IMR-90 (cell line): ENCODE measurements around the gene C13orf42. TPM values are rescaled to one million over a fixed set of nuclear protein-coding genes. Genes with fewer than 3 reads are reported as not detected.

Experiments
- ATAC-seq: fragments of 200-7000 bp; cut with Tn5 transposase; 2 replicates; pipeline ENCODE4 v1.9.1; 2020; ENCODE audit warnings: low read depth, mild to moderate bottlenecking, moderate library complexity
- BruUV-seq: library from RNA; stranded (reverse); fragments of 400-500 nt; replicated peaks from 2 replicates; lab custom pipeline; 2021; lab: Mats Ljungman, UMichigan
- CTCF ChIA-PET: fragments of 300-600 bp; formaldehyde crosslinking; extraction: SDS; loops from one replicate; lab custom pipeline; 2021; ENCODE audit warnings: antibody characterized with exemption; lab: Yijun Ruan, JAX
- POLR2A ChIA-PET: fragments of 300-600 bp; sonication (Branson Sonifier 250); formaldehyde crosslinking; loops from one replicate; lab custom pipeline; 2022; ENCODE audit warnings: antibody characterized with exemption; ENCODE audit not compliant: unreplicated experiment; lab: Charles Lee
- DNase-seq: peaks from one replicate; pipeline ENCODE4 v3.0.0; 2013
- H2AFZ ChIP-seq: replicated peaks from 2 replicates; pipeline ENCODE3; 2013; ENCODE audit warnings: low read length, mild to moderate bottlenecking; ENCODE audit not compliant: poor library complexity
- H2AK5ac ChIP-seq: 2 replicates; pipeline ENCODE4 v1.6.1; 2013; ENCODE audit warnings: low read depth, low read length, inconsistent platforms
- H2AK9ac ChIP-seq: replicated peaks from 2 replicates; pipeline ENCODE3; 2013; ENCODE audit warnings: mild to moderate bottlenecking, low read depth, low read length, moderate library complexity; ENCODE audit not compliant: poor library complexity
- H2BK120ac ChIP-seq: 2 replicates; pipeline ENCODE4 v1.6.1; 2013; ENCODE audit warnings: low read depth, low read length, inconsistent platforms
- H2BK15ac ChIP-seq: 3 replicates; pipeline ENCODE4 v1.6.1; 2013; ENCODE audit warnings: low read depth, low read length, inconsistent platforms
- H2BK20ac ChIP-seq: 2 replicates; pipeline ENCODE4 v1.6.1; 2013; ENCODE audit warnings: low read depth, mild to moderate bottlenecking, inconsistent platforms, low read length, moderate library complexity
- H2BK5ac ChIP-seq: 2 replicates; pipeline ENCODE4 v1.6.1; 2013; ENCODE audit warnings: mild to moderate bottlenecking, low read depth, low read length, inconsistent platforms; ENCODE audit not compliant: poor library complexity, severe bottlenecking
- H3K14ac ChIP-seq: replicated peaks from 2 replicates; pipeline ENCODE4 v1.6.1; 2013; ENCODE audit warnings: low read depth, low read length, inconsistent platforms
- H3K18ac ChIP-seq: 2 replicates; pipeline ENCODE4 v1.6.1; 2013; ENCODE audit warnings: low read depth, low read length, control low read depth
- H3K23ac ChIP-seq: 2 replicates; pipeline ENCODE4 v1.6.1; 2013; ENCODE audit warnings: low read depth, low read length, inconsistent platforms
- H3K27ac ChIP-seq: 2 replicates; pipeline ENCODE4 v1.5.1; 2013; ENCODE audit warnings: mild to moderate bottlenecking, control low read depth, low read length; ENCODE audit not compliant: insufficient read depth
- H3K27me3 ChIP-seq: 2 replicates; pipeline ENCODE4 v1.6.1; 2013; ENCODE audit warnings: low read length; ENCODE audit not compliant: control insufficient read depth, insufficient read depth
- H3K36me3 ChIP-seq: 2 replicates; pipeline ENCODE4 v1.6.1; 2013; ENCODE audit warnings: low read length, mixed read lengths; ENCODE audit not compliant: control insufficient read depth, insufficient read depth
- H3K4ac ChIP-seq: 2 replicates; pipeline ENCODE4 v1.6.1; 2013; ENCODE audit warnings: low read depth, low read length, inconsistent platforms
- H3K4me1 ChIP-seq: 2 replicates; pipeline ENCODE4 v1.6.1; 2013; ENCODE audit warnings: low read length, mixed read lengths; ENCODE audit not compliant: control insufficient read depth, insufficient read depth
- H3K4me2 ChIP-seq: 2 replicates; pipeline ENCODE4 v1.6.1; 2013; ENCODE audit warnings: low read depth, mild to moderate bottlenecking, control low read depth, low read length, moderate library complexity
- H3K4me3 ChIP-seq: 2 replicates; pipeline ENCODE4 v1.5.1; 2013; ENCODE audit warnings: low read depth, mild to moderate bottlenecking, control low read depth, low read length, moderate library complexity; ENCODE audit not compliant: insufficient read depth
- H3K56ac ChIP-seq: 2 replicates; pipeline ENCODE4 v1.6.1; 2013; ENCODE audit warnings: low read length, inconsistent platforms; ENCODE audit not compliant: insufficient read depth; ENCODE audit errors: extremely low read depth
- H3K79me1 ChIP-seq, 2 experiments: 2 replicates each; pipeline ENCODE4 v1.6.1; 2013; ENCODE audit warnings: low read length in 2 of 2, inconsistent platforms in 1 of 2, low read depth in 1 of 2
- H3K9ac ChIP-seq: 2 replicates; pipeline ENCODE4 v1.6.1; 2013; ENCODE audit warnings: low read depth, low read length, control low read depth
- H3K9me1 ChIP-seq: 2 replicates; pipeline ENCODE4 v1.6.1; 2013; ENCODE audit warnings: low read length, inconsistent platforms; ENCODE audit not compliant: insufficient read depth
- H3K9me3 ChIP-seq: 2 replicates; pipeline ENCODE4 v1.6.1; 2013; ENCODE audit warnings: low read length; ENCODE audit not compliant: control insufficient read depth, insufficient read depth
- H4K20me1 ChIP-seq: 2 replicates; pipeline ENCODE4 v1.6.1; 2013; ENCODE audit warnings: low read length, inconsistent platforms; ENCODE audit not compliant: insufficient read depth
- H4K5ac ChIP-seq: 2 replicates; pipeline ENCODE4 v1.6.1; 2013; ENCODE audit warnings: mild to moderate bottlenecking, low read depth, low read length, control low read depth
- H4K8ac ChIP-seq, 2 experiments: 2 replicates each; pipeline ENCODE4 v1.6.1; 2013; ENCODE audit warnings: low read depth in 2 of 2, low read length in 2 of 2, control low read depth in 1 of 2, inconsistent platforms in 1 of 2
- H4K91ac ChIP-seq: 2 replicates; pipeline ENCODE4 v1.6.1; 2013; ENCODE audit warnings: low read depth, low read length, inconsistent platforms; ENCODE audit not compliant: insufficient read depth
- CEBPB ChIP-seq: IDR thresholded peaks from 2 replicates; pipeline ENCODE4 v1.6.1; 2012; ENCODE audit warnings: low read depth, low read length, improper control_type of control experiment
- CHD1 ChIP-seq: IDR thresholded peaks from 2 replicates; pipeline ENCODE4 v1.6.1; 2012; ENCODE audit warnings: low read depth, low read length, improper control_type of control experiment
- FOS ChIP-seq: fragments of 150-350 bp; IDR thresholded peaks from 2 replicates; pipeline ENCODE4 v1.6.1; 2016; ENCODE audit warnings: low read depth, low read length
- MAFK ChIP-seq: IDR thresholded peaks from 2 replicates; pipeline ENCODE4 v1.6.1; 2012; ENCODE audit warnings: low read depth, low read length, improper control_type of control experiment
- MAZ ChIP-seq: IDR thresholded peaks from 2 replicates; pipeline ENCODE4 v1.6.1; 2012; ENCODE audit warnings: low read depth, mild to moderate bottlenecking, low read length, improper control_type of control experiment, moderate library complexity, borderline replicate concordance
- NFE2L2 ChIP-seq: fragments of 150-350 bp; IDR thresholded peaks from 2 replicates; pipeline ENCODE4 v1.6.1; 2016; ENCODE audit warnings: low read depth, mild to moderate bottlenecking, low read length
- RAD21 ChIP-seq: IDR thresholded peaks from 2 replicates; pipeline ENCODE4 v1.6.1; 2012; ENCODE audit warnings: low read length, improper control_type of control experiment
- RCOR1 ChIP-seq: IDR thresholded peaks from 2 replicates; pipeline ENCODE4 v1.6.1; 2012; ENCODE audit warnings: mild to moderate bottlenecking, low read length, improper control_type of control experiment; ENCODE audit not compliant: insufficient replicate concordance
- RFX5 ChIP-seq: IDR thresholded peaks from 2 replicates; pipeline ENCODE4 v1.8.0; 2012; ENCODE audit warnings: low read depth, mild to moderate bottlenecking, low read length, moderate library complexity
- WGBS, 2 experiments: methylation state at CpG; one replicate each; pipeline versions ENCODE4 v1.1.5 to v1.1.7; 2013; ENCODE audit warnings: missing lambda C conversion rate in 2 of 2; ENCODE audit not compliant: insufficient read length in 1 of 2; ENCODE audit errors: extremely low coverage in 2 of 2; 5-methylcytosine and 5-hydroxymethylcytosine counted together
- dilution Hi-C: fragments of 300-500 bp; cut with HindIII; formaldehyde crosslinking; loops from one replicate; pipeline ENCODE4 v1.14.3; 2018; ENCODE audit warnings: low sequenced_read_pairs; ENCODE audit not compliant: unreplicated experiment
- in situ Hi-C: fragments of 300-500 bp; cut with MboI; formaldehyde crosslinking; loops from 3 replicates; pipeline ENCODE4 v1.14.3; 2019; ENCODE audit warnings: low sequenced_read_pairs, inconsistent platforms, mixed read lengths
- intact Hi-C: fragments of 100-400 bp; cut with micrococcal nuclease; formaldehyde crosslinking; loops from 2 replicates; pipeline ENCODE4 v1.10.0; 2022
- polyA plus RNA-seq, 3 experiments: library from polyadenylated mRNA; depleted of rRNA; stranded (reverse); fragments of >200 nt; gene quantifications; 2 replicates each; pipeline ENCODE4 v1.2.3, GENCODE V29; 2012; ENCODE audit warnings: low replicate concordance in 1 of 3
- total RNA-seq: library from RNA; depleted of rRNA; stranded (reverse); fragments of >200 nt; gene quantifications from 2 replicates; pipeline ENCODE4 v1.2.3, GENCODE V29; 2012
- TF ChIP-seq, protein P1 (sequence below): fragments of 150-350 bp; IDR thresholded peaks from 2 replicates; pipeline ENCODE4 v1.6.1; 2016; ENCODE audit warnings: low read depth, mild to moderate bottlenecking, low read length, moderate library complexity, borderline replicate concordance

C13orf42 gene
- total and polyA plus RNA-seq, 2 of the 4 experiments (the other 2 are of a cell fraction) = not detected

DNA sequence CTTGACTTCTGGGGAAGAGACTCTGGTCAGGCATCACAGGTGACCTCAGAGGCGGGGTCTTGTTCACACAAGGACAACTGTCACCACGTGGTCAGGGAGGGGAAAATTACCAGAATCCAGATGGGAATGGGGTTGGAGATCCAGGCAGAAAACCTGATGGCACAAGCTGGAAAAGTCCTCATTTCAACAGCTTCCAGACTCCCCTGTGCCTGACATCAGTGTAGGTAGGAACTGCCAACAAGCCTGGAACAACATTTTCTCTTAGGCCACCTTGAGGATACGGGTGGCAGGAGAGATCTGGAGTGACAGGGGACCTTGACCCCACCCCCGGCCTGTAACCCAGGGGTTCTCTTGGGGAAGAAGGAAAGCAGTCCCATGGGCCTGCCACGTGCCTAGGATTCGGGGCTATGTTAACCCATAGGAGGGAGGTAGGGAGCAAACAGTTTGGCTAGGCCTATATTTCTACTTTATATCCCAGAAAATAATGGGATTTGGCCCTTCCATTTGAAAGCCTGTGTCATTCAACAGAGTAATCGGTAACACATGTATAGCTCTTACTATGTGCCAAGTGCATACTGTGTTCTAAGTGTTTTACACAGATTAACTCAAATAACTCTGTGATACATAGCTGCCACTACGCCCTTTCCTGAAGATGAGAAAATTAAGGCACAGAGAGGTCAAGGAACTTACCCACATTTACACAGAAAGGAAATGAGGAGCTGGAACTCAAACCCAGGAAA lies 44.9 kb upstream of the C13orf42 start:
- DNase-seq (no peak), ATAC-seq (no peak)
- Histone ChIP-seq H3K9me3 (no peaks in the 10 kb centered on the region), H2BK120ac (no peak overlapping the region), H3K14ac (no peak overlapping the region), H4K91ac (no peak overlapping the region), H2BK15ac (no peak overlapping the region), H2BK20ac (no peak overlapping the region), H3K27me3 (peaks cover 11% of the 10 kb centered on the region), H3K9ac (no peak overlapping the region), H3K4me1 (no peaks in the 10 kb centered on the region), H3K9me1 (no peaks in the 10 kb centered on the region), H2AK9ac (no peak overlapping the region), H4K8ac (no peak overlapping the region), H2AFZ (no peak overlapping the region), H3K79me1 (no peaks in the 10 kb centered on the region), H3K4ac (no peak overlapping the region), H2BK5ac (no peak overlapping the region), H4K20me1 (no peaks in the 10 kb centered on the region), H2AK5ac (no peak overlapping the region), H3K4me2 (no peak overlapping the region), H4K5ac (no peak overlapping the region), H3K27ac (no peak overlapping the region), H3K36me3 (no peaks in the 10 kb centered on the region), H3K56ac (no peak overlapping the region), H3K4me3 (no peak overlapping the region), H3K18ac (no peak overlapping the region), H3K23ac (no peak overlapping the region)
- TF ChIP-seq CHD1 (no peak), RFX5 (no peak), RAD21 (no peak), MAFK (no peak), FOS (no peak), RCOR1 (no peak), MAZ (no peak), CEBPB (no peak), NFE2L2 (no peak)
- TF ChIP-seq, protein P1, sequence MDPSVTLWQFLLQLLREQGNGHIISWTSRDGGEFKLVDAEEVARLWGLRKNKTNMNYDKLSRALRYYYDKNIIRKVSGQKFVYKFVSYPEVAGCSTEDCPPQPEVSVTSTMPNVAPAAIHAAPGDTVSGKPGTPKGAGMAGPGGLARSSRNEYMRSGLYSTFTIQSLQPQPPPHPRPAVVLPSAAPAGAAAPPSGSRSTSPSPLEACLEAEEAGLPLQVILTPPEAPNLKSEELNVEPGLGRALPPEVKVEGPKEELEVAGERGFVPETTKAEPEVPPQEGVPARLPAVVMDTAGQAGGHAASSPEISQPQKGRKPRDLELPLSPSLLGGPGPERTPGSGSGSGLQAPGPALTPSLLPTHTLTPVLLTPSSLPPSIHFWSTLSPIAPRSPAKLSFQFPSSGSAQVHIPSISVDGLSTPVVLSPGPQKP = no peak
- intact Hi-C loops = no loop called here
- in situ Hi-C loops = no loop called here
- ChIA-PET CTCF (no interaction called here), POLR2A (no interaction called here)
- dilution Hi-C loops = no loop called here
- no TSS peak for BruUV-seq
- no CpG with 5 or more reads among the region's 8 CpGs for WGBS, 2 experiments
